Transverse colon (tissue), 3 donors: ENCODE results near the gene PLCZ1.

Source experiments
- EP300 ChIP-seq: sonication (generic); formaldehyde crosslinking; IDR thresholded peaks from one replicate; pipeline ENCODE4 v1.6.1; 2017; ENCODE audit warnings: antibody characterized with exemption, low read depth
- POLR2AphosphoS5 ChIP-seq, 3 donors: sonication (generic); formaldehyde crosslinking; IDR thresholded peaks; one replicate each; pipeline ENCODE4 v1.6.1; 2016; ENCODE audit warnings: antibody characterized with exemption in 3 of 3

GRCh38 chr12:18721452-18721851 is 16.4 kb downstream of the PLCZ1 start:
- no peak for TF ChIP-seq POLR2AphosphoS5 (IDR thresholded peaks at IDR 0.05)
- TF ChIP-seq EP300: no peak
